GM19455 (cell line): ENCODE results near the gene ARSI.

Experiments used
- ATAC-seq: cut with Tn5 transposase; IDR thresholded peaks from one replicate; pipeline ENCODE4 v1.9.1; 2021; ENCODE audit not compliant: unreplicated experiment

ARSI gene

DNA sequence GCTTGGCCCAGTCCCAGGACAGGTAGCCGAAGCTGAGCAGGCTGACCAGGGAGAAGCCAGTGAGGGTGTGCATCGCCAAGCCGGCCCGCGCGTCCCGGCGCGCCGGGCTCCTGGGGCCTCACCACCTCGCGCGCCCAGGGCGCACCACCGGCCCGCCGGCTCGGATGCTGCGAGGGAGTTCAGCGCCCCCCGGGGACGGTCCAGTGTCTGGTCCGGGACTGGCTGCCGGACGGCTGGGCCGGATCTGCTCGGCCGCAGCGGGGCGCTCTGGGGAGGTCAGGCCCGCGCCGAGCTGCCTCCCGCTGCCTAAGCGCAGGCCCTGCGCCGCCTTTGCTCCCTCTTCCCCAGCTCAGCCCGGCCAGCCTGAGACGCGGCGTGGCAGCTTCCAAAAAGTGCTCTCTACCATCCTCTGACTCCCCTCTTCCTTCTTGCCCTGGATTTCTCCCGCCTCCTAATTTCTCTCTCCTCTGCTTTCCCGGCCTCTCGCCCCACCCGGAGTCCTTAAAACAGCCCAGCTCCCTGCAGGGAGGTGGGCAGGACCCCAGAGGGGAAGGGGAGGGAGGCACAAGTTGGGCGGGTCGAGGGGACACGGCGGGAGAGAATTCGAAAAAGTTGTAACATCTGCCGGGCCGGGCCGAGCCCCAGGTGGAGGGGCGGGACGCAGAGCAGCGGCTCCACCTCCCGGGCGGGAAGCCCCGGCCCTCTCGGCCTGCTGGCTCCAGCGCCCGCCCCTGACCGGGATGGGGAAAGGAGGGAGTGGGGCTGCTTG is at the start of gene ARSI:
Gene ARSI (minus strand): TSS at position 605 of the 769 bp plus-strand sequence. CDS start 532 bp downstream, at position 73.
- ATAC-seq, result no peak

DNA sequence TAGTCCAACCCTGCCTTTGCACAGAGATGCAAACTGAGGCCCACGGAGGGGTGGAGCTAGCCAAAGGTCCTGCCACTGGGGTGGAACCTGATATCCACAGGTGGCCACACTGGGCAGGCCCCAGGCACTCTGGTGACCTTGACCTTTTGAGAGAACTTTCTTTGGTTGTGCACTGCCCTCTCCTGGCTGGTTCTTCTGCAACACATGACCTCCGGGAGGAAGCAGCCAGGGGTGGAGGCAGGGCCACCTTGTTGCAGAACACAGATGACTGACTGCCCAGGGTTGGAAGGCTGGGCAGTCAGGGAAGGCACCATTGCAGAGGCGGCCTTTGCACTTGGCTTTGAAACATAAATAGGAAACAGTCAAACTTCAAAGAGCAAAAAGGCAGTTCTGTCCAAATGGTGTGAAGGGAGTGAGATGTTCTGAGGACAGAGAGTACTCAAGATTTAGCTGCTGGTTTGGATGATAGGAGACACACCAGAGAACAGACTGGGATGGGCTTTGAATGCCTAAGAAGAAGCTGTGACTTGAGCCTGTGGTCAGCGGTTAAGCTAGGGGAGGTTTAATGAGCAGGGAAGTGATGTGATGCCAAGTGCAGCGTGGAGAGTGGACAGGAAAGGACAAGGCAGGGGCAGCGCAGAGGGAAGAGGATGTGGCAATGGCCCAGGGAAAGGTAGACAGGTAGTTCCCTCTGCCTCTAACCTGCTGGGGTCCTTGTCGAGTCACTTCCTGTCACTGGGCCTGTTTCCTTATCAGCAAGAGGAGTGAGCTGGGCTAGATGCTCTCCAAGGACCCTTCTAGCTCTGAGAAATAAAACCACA is 48.0 kb upstream of the ARSI start:
- peak; percentile 94 for ATAC-seq

DNA sequence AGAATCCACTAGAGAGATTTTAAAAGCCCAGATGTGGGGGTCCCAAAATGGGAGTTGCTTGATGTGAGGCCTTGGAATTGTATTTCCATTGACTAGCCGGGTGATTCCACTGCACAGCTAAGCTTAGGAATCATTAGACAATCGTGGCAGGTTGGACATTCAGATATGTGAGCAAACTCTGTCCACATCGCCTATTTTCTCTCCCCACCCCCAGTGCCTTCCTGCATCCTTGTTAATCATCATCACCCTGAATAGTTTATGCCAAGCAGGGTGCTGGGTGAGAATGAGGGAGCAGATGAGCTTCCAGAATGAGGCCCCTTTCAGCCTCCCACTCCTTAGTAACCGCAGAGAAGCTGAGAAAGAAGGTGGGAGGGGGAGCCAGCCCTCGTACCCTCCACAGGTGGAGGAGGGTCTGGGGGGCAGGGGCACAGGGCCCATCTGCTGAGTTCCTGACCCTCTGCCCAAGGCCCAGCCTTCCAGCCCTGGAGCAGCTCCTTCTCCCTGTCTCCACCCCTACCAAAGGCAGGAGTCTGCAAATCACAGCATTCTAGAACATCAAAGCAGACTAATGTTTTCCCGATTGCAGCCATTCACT is 47.1 kb upstream of the ARSI start:
- ATAC-seq, result no peak

DNA sequence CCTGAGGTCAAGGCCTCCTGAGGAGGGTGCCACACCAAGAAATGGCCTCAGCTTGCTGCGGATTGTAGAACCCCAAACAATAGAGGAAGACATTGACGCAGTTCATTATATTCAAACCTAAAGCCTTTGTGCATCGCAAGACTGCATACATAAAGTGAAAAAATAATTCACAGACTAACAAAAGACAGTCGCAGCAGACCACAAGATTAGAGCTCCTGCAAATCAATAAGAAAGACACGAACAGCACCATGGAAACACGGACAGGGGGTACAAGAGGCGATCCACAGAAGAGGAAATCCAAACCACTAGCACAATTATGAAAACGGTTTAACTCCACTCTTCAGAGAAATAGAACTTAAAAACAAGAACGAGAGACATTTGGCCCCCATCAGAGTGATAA is 44.7 kb upstream of the ARSI start:
- no peak for ATAC-seq

DNA sequence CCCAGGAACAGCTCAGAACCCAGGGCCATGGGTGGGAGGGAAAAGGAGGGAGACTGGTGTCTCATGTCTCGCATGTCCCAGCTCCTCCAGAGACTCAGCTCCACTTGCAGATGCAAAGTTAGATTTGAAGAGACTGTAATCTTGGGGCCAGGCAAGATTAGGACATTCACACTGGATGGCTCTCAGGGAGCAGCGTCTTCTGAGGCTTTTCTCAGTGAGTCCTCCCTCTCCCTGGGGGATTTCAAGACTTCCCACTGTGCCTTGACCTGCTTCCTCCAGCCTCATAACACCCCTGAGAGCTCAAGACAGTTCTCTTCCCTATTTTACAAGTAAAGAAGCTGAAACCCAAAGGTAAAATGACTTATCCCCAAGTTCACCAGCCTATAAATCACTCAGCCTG is 44.3 kb upstream of the ARSI start:
- no peak for ATAC-seq

DNA sequence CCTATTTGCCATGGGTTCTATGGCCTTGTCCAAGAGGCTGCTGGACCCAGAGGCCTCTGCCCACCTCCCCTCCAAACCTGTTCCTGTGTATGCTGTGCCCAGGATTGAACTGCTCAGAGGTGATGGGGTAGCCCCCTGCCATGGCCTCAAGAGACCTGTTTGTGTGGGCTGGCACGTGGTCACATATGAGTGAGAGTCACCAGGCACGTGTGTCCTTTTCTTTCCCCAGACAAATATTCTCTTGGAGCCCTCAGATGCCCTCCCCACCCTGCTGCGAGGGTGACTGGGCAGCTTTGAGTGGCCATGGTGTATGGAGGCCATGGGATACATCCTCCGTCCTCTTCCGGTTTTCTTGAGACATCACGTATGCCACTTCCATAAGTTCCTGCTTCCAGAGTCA is 43.9 kb upstream of the ARSI start:
- no peak for ATAC-seq

DNA sequence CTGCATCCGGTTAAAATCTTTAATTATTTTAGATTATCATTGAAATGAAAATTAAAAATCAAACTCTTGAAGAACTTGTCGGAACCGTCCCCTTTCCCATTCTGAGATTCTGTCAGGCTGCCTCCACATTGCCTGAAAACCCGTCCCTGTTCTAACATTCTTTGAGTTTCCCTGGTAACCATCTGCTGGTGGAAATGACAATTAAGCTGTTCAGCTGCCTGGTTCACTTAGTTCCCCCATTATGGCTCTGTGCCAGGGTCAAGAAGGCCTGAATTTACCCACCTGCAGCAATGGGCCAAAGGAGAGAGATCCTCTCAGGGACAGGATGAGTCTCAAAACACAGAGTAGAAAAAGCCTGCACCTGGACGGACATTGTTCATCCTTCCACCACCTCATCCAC is 43.0 kb upstream of the ARSI start:
- no peak for ATAC-seq

DNA sequence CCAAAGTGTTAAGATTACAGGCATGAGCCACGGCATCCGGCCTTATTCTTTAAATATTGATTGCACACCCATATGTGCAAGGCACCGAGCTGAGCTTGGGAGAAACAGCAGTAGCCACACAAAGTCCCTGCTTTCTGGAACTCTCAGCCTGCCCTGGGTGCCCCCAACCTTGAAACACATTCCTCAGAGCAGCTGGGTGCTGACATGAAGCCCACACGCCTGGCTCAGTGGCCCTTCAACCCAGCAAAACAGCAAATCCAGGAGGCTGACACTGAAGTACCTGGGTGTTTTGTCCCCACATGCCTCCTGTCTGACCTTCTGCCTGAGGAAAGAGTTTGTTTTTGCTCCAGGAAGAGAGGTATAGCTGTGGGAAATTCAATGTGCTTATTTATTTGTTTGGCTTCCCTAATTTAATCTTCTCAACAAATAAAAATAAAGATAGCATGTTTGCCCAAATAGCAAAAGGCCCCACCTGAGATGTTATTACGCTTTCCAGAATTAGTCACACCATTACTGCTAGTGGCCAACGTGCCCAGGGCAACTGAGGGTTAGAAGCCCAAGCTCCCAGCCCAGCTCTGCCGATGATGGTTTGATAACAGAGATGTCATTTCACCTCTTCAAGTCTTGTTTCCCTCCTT is 41.4 kb upstream of the ARSI start:
- no peak for ATAC-seq

DNA sequence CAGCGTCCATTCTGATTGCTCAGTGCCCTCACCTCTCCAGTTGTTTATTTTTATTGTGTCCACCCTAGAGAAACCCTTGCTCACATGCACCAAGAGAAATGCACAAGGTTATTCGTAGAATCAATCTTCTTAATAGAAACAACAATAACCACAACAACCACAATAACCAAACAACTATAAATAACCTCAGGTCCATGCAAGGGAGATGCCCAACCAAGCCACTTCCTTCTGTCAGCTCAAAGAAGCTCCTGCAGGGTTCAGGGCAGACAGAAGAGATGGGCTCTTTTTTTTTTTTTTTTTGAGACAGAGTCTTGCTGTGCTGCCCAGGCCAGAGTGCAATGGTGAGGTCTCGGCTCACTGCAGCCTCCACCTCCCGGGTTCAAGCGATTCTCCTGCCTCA is 39.9 kb upstream of the ARSI start:
- no peak for ATAC-seq

DNA sequence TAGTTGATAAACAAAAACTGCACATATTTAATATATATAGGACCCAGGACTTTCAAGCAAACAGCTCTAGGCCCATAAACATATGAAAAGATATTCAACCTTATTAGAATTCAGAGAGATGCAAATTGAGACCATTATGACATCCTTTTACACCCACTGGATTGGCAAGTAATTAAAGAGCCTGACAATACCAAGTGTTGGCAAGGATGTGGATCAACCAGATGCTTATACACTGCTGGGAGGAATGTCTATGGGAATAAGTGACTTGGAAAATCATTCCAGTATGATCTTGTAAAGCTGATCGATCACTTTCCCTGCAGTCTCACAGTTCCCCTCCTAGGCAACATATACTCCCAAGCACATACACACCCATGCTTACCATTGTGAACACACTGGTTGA is 39.3 kb upstream of the ARSI start:
- no peak for ATAC-seq

DNA sequence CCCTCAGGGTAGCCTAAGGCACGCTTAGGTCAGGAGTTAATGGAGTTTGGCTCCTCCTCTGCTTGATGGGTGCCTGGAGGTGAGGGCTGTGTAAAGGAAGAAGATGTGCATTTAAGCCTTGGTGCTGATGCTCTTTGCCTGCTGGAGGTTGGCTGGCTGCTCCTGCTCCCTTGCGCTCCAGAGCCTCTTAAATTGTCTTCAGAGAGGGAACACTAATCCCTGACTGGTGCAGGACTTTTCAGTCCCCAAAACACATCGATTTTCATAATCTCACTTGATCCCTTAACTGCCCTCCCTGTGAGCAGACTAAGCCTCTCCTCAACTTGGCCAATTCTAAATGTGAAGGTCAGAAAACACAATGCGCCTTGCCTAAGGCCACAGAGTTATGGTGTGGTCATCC is 38.6 kb upstream of the ARSI start:
- ATAC-seq, result no peak

DNA sequence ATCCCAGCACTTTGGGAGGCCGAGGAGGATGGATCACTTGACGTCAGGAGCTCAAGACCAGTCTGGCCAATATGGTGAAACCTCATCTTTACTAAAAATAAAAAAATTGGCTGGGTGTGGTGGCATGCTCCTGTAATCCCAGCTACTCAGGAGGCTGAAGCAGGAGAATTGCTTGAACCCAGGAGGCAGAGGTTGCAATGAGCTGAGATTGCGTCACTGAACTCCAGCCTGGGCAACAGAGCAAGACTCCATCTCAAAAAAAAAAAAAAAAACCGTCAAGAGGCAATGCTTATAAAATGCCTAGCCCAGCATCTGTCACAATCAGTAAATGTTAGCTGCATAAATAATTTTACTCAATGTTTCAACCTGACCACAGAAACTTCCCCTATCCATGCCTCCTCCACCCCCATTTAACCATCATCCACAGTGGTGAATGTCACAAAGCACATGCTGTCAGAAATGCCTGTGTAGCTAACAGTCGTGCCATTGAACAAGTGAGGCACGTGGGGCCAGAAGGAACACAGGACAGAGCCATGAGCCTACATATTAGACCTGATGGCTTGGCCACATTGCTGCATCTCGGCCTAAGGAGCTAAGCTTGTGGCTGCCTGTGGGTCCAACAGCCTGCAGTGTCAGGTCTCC is 38.0 kb upstream of the ARSI start:
- no peak for ATAC-seq

DNA sequence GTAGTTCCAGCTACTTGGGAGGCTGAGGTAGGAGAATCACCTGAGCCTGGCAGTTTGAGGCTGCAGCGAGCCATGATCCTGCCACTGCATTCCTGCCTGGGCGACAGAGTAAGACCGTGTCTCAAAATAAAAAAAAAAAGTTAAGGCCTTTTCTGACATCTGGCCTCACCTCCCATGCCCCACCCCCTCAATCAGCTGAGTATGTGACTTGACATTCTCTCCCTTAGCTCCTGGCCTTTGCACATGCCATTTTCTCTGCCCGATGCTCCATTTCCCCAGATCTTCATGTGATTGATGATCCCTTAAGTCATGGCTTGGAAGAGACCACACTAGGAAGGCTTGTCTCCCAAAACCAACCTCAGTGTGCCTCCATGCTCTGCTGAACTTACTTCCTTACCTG is 37.1 kb upstream of the ARSI start:
- no peak for ATAC-seq

DNA sequence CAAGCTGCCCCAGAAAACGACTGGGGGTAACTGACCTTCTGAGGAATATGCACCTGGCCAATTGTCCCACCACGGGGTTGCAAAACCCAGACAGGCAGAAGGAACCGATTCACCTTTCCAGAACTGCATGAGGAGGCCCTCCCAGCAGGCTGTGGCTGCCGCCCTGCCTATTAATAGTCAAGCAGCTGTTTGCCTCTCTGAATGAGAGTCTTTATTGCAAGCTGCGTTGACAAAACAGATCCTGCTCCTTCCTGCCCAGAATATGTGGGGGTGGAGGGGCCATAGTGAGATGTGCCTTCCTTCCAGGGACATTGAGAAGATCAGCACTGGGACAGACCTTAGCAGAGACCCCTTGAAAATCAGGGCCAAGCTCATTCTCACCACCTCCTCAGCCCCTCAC is 36.5 kb upstream of the ARSI start:
- no peak for ATAC-seq

DNA sequence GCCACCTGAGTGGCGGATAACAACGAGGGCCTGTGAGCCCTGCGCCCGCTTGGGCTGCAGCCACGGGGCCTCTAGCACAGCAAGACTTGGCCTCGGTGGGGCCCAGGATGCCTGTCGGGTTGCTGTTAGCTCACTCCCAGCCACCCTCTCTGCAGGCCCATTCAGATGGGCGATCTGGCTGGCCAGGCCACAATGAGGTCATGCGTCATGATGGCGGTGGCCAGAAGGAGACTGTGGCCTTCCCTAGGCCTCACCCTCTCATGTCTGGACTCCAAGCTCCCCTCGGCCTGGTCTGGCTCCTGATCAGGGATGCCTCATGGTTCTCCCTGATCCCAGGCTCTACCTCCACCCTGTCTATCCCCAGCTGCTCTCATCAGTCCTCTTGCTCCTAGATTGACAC is 35.8 kb upstream of the ARSI start:
- ATAC-seq, result no peak

DNA sequence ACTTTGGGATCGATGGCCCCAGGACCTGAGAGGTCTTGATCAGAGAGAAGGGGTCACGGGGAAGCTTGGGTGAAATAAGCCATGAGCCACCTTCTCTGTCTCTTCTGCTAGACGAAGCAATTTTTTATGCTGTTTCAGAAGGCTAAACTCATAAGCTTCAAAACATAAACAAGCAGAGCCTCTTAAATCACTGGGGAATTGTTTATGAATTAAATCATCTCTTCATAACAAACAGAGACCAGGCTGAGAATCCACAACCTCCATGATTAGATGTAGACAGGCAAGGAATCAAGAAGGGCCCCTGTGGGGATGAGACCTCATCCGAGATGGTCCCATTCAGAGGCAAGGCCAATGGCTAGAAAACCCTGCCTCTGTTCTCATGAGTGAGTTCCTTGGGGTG is 33.1 kb upstream of the ARSI start:
- ATAC-seq, result no peak

DNA sequence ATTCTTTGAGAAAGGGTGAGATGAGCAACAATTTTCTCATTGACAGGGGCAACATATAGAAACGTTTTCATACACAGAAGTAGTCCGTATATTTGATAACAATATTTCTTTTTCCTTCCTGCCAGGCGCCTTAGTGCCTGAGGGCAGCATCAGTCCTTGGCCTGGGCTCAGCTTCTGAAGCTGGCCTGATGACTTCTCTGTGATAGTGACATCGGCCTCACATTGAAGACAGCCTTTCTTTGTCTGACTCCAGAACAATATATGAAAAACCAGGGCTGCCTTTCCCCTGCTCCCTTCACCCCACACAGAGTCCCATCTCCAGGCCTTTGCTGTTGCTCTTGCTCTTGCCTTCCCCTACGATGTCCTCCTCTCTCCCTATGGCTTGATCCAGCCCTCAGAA is 30.7 kb upstream of the ARSI start:
- ATAC-seq, result no peak

DNA sequence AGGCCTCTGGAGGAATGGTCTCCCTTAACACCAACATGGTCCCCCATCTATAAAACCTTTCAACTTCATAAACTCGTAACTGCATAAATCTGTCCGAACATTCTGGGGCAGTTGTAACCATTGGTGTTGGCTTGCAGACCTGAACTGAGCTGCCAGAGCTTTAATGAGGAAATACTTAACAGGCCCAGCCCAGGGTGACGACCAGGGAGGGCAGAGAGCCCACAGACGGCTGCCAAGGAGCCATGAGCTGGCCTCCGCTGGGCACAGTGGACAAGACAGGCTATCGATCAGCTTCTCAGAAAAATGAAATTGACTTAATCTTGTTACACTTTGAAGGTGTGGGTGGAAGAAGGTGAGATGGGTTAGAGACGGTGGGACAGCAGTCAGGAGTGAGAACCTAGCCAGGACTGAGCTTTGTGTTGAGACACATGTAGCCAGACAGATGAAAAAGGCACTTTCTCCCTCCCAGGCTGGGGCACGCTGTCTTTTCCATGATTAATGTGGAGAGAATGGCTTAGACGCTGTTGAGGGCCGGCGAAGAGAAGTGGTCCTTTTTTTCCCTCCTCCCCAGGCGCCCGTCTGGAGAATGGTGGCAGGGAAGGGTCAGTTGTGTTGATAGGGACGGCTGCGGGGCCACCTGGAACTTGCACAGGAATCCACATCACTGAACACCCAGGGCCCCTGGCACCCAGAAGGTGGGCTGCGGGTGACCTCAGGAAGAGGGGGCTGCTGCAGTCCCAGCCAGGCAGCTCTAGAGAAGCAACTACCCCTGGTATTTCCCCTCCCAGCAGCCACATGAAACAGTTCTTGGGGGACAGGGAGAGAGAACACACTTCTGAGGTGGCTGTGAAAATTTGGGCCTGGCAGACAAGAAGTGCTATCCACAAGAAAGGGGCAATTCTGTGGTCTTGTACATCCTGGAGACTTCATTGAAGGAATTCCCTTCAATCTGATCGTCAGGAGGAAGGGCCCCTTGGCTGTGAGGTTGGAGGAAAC is 27.5 kb upstream of the ARSI start:
- no peak for ATAC-seq

DNA sequence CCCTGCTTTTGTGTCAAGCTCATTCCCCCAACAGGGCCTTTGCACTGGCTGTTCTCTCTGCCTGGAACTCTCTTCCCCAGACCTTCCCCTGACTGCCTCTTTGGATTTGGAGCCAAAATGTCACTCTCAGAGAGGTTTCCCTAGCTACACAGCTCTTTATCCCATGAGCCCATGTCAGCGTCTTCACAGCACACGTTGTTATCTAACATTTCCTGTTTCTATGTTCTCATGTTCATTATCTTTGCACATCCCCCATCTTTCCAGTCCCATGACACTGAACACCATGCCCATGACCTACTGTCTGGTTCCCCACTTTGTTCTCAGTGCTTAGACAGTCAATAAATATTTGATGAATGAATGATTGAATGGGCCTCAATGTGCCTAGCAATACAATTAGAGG is 26.3 kb upstream of the ARSI start:
- ATAC-seq, result no peak

DNA sequence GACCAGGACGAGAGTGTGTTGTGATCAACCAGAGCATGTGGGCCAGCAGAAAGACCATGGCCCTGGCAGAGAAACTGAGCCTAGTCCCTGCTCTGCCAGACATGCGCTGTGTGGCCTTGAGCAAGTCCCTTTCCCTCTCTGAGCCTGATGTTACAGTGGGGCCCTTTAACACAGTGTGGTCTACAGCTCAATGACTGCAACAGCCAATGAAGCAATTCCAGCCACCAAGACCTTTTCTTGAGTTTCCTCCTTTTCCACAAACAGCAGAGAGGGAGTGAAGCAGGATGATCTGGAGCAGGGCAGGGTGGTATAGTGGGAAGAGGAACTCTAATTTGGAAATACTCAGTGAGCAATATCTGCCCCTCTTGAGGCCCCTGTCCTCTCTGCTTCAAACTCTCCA is 25.8 kb upstream of the ARSI start:
- ATAC-seq, result no peak
